Measurements from ENCODE around the gene PPTC7. TPM values are rescaled to one million over a fixed set of nuclear protein-coding genes. Genes with fewer than 3 reads are reported as not detected.
A peak's percentile ranks its signal among the peaks of the same experiment; 100 is the strongest.
"Not testable (repeated sequence)": the region's sequence is repeated elsewhere in the genome, so short reads cannot be mapped to it uniquely, and the experiment has no call there.

PPTC7 gene
- total RNA-seq, 4 donors from 2014 or later, result 25.3 to 36.4 (median 27.1) TPM

GRCh38 chr12:110545812-110546211 lies 37.3 kb downstream of the PPTC7 start:
- no peak for TF ChIP-seq POLR2A (IDR thresholded peaks at IDR 0.05)
- no peak for TF ChIP-seq POLR2AphosphoS5 (IDR thresholded peaks at IDR 0.05)
- TF ChIP-seq EP300 (IDR thresholded peaks at IDR 0.05; ENCODE audit: low read depth), result no peak
- TF ChIP-seq CTCF (IDR thresholded peaks at IDR 0.05), result no peak
- H3K9me3 ChIP-seq, result no peaks in the 10 kb centered on the region
- intact Hi-C loops (cut with DNase I; ENCODE audit: low total_unique reads) (no loop called here), in situ Hi-C loops (cut with MboI; ENCODE audit: low pct_ligation_motif_present in 1 of 4, low pct_unique_long_range_greater_than_20kb in 1 of 4, low sequenced_read_pairs in 3 of 4) (no loop called here)
- DNase-seq, result no peak
- 92 to 100% methylated on average over 1 to 10 of the region's 10 CpGs for WGBS, 2 donors (ENCODE audit: low coverage in 1 of 2)
- no peaks in the 10 kb centered on the region for H3K36me3 ChIP-seq
- H3K27me3 ChIP-seq, result no peaks in the 10 kb centered on the region
- no peak overlapping the region for H3K4me3 ChIP-seq
- peaks cover 34 to 68% (median 35%) of the 10 kb centered on the region in 4 donors for H3K4me1 ChIP-seq
- peak overlapping the region; percentile 5 to 83 (median 42) for H3K27ac ChIP-seq

- H3K36me3 ChIP-seq; H3K27me3 ChIP-seq; DNase-seq; H3K4me3 ChIP-seq; in situ Hi-C loops (cut with MboI; ENCODE audit: low pct_ligation_motif_present in 1 of 4, low pct_unique_long_range_greater_than_20kb in 1 of 4, low sequenced_read_pairs in 3 of 4); intact Hi-C loops (cut with DNase I; ENCODE audit: low total_unique reads); H3K9me3 ChIP-seq: not testable (repeated sequence)
- 84% methylated on average over 4 of the region's 4 CpGs; no CpG with 5 or more reads in 1 of the 2 donors for WGBS, 2 donors (ENCODE audit: low coverage in 1 of 2)
- Histone ChIP-seq H3K4me1 (peaks cover 34 to 64% (median 35%) of the 10 kb centered on the region in 4 donors), H3K27ac (peak overlapping the region; percentile 81 to 88 (median 82))
Observed at GRCh38 chr12:110545259-110545658, 37.9 kb downstream of the PPTC7 start.

- Histone ChIP-seq H3K36me3 (peaks cover 0 to 9% (median 0%) of the 10 kb centered on the region in 4 donors), H3K4me3 (no peak overlapping the region), H3K4me1 (peaks cover 32 to 62% (median 41%) of the 10 kb centered on the region in 4 donors), H3K27ac (peak overlapping the region; percentile 81 to 88 (median 82)), H3K27me3 (no peaks in the 10 kb centered on the region), H3K9me3 (no peaks in the 10 kb centered on the region)
- intact Hi-C loops (cut with DNase I; ENCODE audit: low total_unique reads) (no loop called here), in situ Hi-C loops (cut with MboI; ENCODE audit: low pct_ligation_motif_present in 1 of 4, low pct_unique_long_range_greater_than_20kb in 1 of 4, low sequenced_read_pairs in 3 of 4) (no loop called here)
- WGBS, 2 donors (ENCODE audit: low coverage in 1 of 2), result 66 to 70% methylated on average over 4 of the region's 4 CpGs
- TF ChIP-seq CTCF (IDR thresholded peaks at IDR 0.05) (no peak), POLR2A (IDR thresholded peaks at IDR 0.05) (no peak)
- DNase-seq, result no peak
Observed at GRCh38 chr12:110543965-110544364, 39.2 kb downstream of the PPTC7 start.

GRCh38 chr12:110543252-110543959 lies 39.7 kb downstream of the PPTC7 start:
- Histone ChIP-seq H3K9me3 (no peaks in the 10 kb centered on the region), H3K4me3 (peak overlapping the region in 1 of 4 donors; percentile 1), H3K27me3 (no peaks in the 10 kb centered on the region), H3K27ac (peak overlapping the region; percentile 81 to 88 (median 82)), H3K4me1 (peaks cover 30 to 65% (median 43%) of the 10 kb centered on the region in 4 donors), H3K36me3 (peaks cover 0 to 9% (median 0%) of the 10 kb centered on the region in 4 donors)
- peak; percentile 90 for DNase-seq
- intact Hi-C loops (cut with DNase I; ENCODE audit: low total_unique reads), result no loop called here
- in situ Hi-C loops (cut with MboI; ENCODE audit: low pct_ligation_motif_present in 1 of 4, low pct_unique_long_range_greater_than_20kb in 1 of 4, low sequenced_read_pairs in 3 of 4), result no loop called here
- TF ChIP-seq POLR2AphosphoS5 (IDR thresholded peaks at IDR 0.05) (peak in 2 of 3 donors; percentile 56 to 70), POLR2A (IDR thresholded peaks at IDR 0.05) (no peak)
- WGBS, 2 donors (ENCODE audit: low coverage in 1 of 2), result 16 to 20% methylated on average over 3 to 7 of the region's 7 CpGs

- peaks cover 38 to 73% (median 56%) of the 10 kb centered on the region in 4 donors for H3K4me1 ChIP-seq
- intact Hi-C loops (cut with DNase I; ENCODE audit: low total_unique reads) (no loop called here), in situ Hi-C loops (cut with MboI; ENCODE audit: low pct_ligation_motif_present in 1 of 4, low pct_unique_long_range_greater_than_20kb in 1 of 4, low sequenced_read_pairs in 3 of 4) (no loop called here)
- H3K4me3 ChIP-seq, result no peak overlapping the region
- DNase-seq, result no peak
- H3K27me3 ChIP-seq, result no peaks in the 10 kb centered on the region
- no peaks in the 10 kb centered on the region for H3K9me3 ChIP-seq
- peaks cover 0 to 20% (median 0%) of the 10 kb centered on the region in 4 donors for H3K36me3 ChIP-seq
- 80 to 89% methylated on average over 3 to 8 of the region's 8 CpGs for WGBS, 2 donors (ENCODE audit: low coverage in 1 of 2)
- peak overlapping the region in 2 of 4 donors; percentile 66 to 72 for H3K27ac ChIP-seq
- TF ChIP-seq POLR2A (IDR thresholded peaks at IDR 0.05), result no peak
- no peak for TF ChIP-seq CTCF (IDR thresholded peaks at IDR 0.05)
Observed at GRCh38 chr12:110540048-110540447, 43.1 kb downstream of the PPTC7 start.

All from transverse colon (tissue), 4 donors.